Thyroid gland (tissue), 4 donors: ENCODE measurements around the gene PDZD7.
A peak's percentile ranks its signal among the peaks of the same experiment; 100 is the strongest.

Experiments used
- CTCF ChIP-seq, 6 experiments: fragments of 200-600 bp in 3 of 6; fragments of 450-650 bp in 3 of 6; sonication (generic) in 3 of 6; IDR thresholded peaks; one replicate each; pipeline ENCODE4 v1.5.1; 2016 to 2019; ENCODE audit warnings: antibody characterized with exemption in 6 of 6, mild to moderate bottlenecking in 2 of 6, inconsistent platforms in 1 of 6, moderate library complexity in 1 of 6
- POLR2A ChIP-seq, 2 donors: fragments of 450-650 bp; IDR thresholded peaks; one replicate each; pipeline ENCODE4 v1.6.1; 2017; ENCODE audit warnings: antibody characterized with exemption in 2 of 2, mild to moderate bottlenecking in 2 of 2, moderate library complexity in 1 of 2

- TF ChIP-seq POLR2A (IDR thresholded peaks at IDR 0.05) = no peak
- peak; percentile 73 to 98 (median 84) for TF ChIP-seq CTCF (IDR thresholded peaks at IDR 0.05)
Observed at GRCh38 chr10:101012525-101013364, 18.2 kb downstream of the PDZD7 start.
